ENCODE measurements around the gene DSTN.

DNA sequence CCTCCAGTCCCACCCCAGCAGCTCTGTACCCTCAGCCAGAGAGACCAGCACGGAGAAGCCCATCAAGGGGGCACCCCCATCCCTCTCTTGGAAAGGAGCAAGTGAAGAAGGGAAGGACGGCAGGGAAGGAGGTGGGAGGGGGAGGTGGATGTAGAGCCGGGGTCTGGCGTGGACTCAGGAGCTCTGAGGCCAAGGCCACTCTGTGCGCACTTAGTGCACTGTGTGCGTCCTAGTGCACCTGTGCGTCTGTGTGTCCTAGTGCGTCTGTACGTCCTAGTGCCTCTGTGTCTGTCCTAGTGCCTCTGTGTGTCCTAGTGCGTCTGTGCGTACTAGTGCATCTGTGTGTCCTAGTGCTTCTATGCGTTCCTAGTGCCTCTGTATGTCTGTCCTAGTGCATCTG, 54.2 kb downstream of the DSTN start:
- no peak for TF ChIP-seq CTCF (IDR thresholded peaks at IDR 0.05)
- no peak for TF ChIP-seq POLR2A (IDR thresholded peaks at IDR 0.05)

Data from esophagus squamous epithelium (tissue), 4 donors.